ENCODE results near the gene SFMBT1. TPM values are rescaled to one million over a fixed set of nuclear protein-coding genes. Genes with fewer than 3 reads are reported as not detected.

Gene SFMBT1
- total and polyA plus RNA-seq, 11 donors: 3.4 to 18.8 (median 14.3) TPM

GRCh38 chr3:53016236-53016635 lies 29.6 kb downstream of the SFMBT1 start:
- TF ChIP-seq CTCF (IDR thresholded peaks at IDR 0.05) (no peak), POLR2A (IDR thresholded peaks at IDR 0.05) (no peak)
- no peak for DNase-seq
- no peak overlapping the region for H3K27ac ChIP-seq
- intact Hi-C loops (cut with DNase I): no loop called here
- H3K4me1 ChIP-seq: peaks cover 0 to 17% (median 0%) of the 10 kb centered on the region in 12 donors
- 92 to 93% (median 92%) methylated on average over 5 of the region's 5 CpGs for WGBS, 4 donors
- no peaks in the 10 kb centered on the region for H3K27me3 ChIP-seq
- ATAC-seq: no peak
- H3K36me3 ChIP-seq: no peaks in the 10 kb centered on the region
- no peaks in the 10 kb centered on the region for H3K9me3 ChIP-seq
- H3K4me3 ChIP-seq: no peak overlapping the region

GRCh38 chr3:53011324-53011723 lies 34.5 kb downstream of the SFMBT1 start:
- 81 to 88% (median 85%) methylated on average over 3 of the region's 3 CpGs for WGBS, 4 donors
- no peaks in the 10 kb centered on the region for H3K9me3 ChIP-seq
- no peaks in the 10 kb centered on the region for H3K36me3 ChIP-seq
- peaks cover 0 to 15% (median 2%) of the 10 kb centered on the region in 12 donors for H3K4me1 ChIP-seq
- no peak for DNase-seq
- intact Hi-C loops (cut with DNase I): no loop called here
- H3K27me3 ChIP-seq: no peaks in the 10 kb centered on the region
- no peak overlapping the region for H3K4me3 ChIP-seq
- no peak for TF ChIP-seq CTCF (IDR thresholded peaks at IDR 0.05)
- TF ChIP-seq POLR2A (IDR thresholded peaks at IDR 0.05): no peak
- no peak for ATAC-seq
- H3K27ac ChIP-seq: no peak overlapping the region

GRCh38 chr3:53009826-53010539 lies 35.9 kb downstream of the SFMBT1 start:
- Histone ChIP-seq H3K4me3 (no peak overlapping the region), H3K27ac (no peak overlapping the region), H3K9me3 (no peaks in the 10 kb centered on the region), H3K4me1 (peaks cover 0 to 15% (median 4%) of the 10 kb centered on the region in 12 donors), H3K27me3 (no peaks in the 10 kb centered on the region), H3K36me3 (no peaks in the 10 kb centered on the region)
- no peak for DNase-seq
- ATAC-seq: peak in 3 of 4 donors; percentile 26 to 49 (median 36)
- 57 to 66% (median 58%) methylated on average over 2 of the region's 2 CpGs for WGBS, 4 donors
- no peak for TF ChIP-seq CTCF (IDR thresholded peaks at IDR 0.05)
- TF ChIP-seq POLR2A (IDR thresholded peaks at IDR 0.05): no peak
- intact Hi-C loops (cut with DNase I): no loop called here

- Histone ChIP-seq H3K9me3 (no peaks in the 10 kb centered on the region), H3K27me3 (no peaks in the 10 kb centered on the region), H3K4me1 (peaks cover 0 to 15% (median 4%) of the 10 kb centered on the region in 12 donors), H3K4me3 (no peak overlapping the region), H3K36me3 (no peaks in the 10 kb centered on the region), H3K27ac (no peak overlapping the region)
- 82 to 92% (median 86%) methylated on average over 6 of the region's 6 CpGs for WGBS, 4 donors
- no peak for DNase-seq
- intact Hi-C loops (cut with DNase I): no loop called here
- no peak for ATAC-seq
- TF ChIP-seq POLR2A (IDR thresholded peaks at IDR 0.05): no peak
Measured at GRCh38 chr3:53008932-53009331, 36.9 kb downstream of the SFMBT1 start.

Measured in heart left ventricle (tissue), 16 donors.